Activated T-cell treated with anti-CD3 and anti-CD28 coated beads, Interleukin-2, amount 50 U/mL, for 1 hour (primary cell): ENCODE measurements around the gene DLST.

Source experiments
- DNase-seq: peaks from one replicate; pipeline ENCODE4 v3.0.0-alpha.2; 2020

DLST gene

GRCh38 chr14:74881431-74882102 is at the start of gene DLST:
Gene DLST (plus strand): TSS chr14:74881916. CDS start chr14:74881954, 38 bp downstream.
- DNase-seq, result peak; percentile 91

DNA sequence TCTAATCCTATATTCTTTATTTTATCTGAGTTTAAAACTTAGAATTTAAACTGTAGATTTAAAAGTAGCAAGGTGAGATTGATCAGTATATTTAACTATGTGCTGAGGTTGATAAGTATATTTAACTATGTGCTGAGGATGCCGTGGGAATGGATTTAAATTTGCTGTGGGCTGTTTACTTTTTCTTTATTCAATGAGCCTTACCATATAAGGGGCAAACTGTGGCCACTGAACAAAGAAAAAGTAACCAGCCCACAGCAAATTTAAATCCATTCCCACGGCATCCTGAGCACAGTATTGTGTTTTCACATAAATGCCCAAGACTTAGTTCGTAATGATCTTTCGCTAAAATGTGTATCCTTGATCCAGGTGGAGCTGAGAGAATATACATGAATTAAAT is 48.9 kb upstream of the DLST start:
- no peak for DNase-seq

GRCh38 chr14:74834692-74835392 is 46.9 kb upstream of the DLST start:
- no peak for DNase-seq

DNA sequence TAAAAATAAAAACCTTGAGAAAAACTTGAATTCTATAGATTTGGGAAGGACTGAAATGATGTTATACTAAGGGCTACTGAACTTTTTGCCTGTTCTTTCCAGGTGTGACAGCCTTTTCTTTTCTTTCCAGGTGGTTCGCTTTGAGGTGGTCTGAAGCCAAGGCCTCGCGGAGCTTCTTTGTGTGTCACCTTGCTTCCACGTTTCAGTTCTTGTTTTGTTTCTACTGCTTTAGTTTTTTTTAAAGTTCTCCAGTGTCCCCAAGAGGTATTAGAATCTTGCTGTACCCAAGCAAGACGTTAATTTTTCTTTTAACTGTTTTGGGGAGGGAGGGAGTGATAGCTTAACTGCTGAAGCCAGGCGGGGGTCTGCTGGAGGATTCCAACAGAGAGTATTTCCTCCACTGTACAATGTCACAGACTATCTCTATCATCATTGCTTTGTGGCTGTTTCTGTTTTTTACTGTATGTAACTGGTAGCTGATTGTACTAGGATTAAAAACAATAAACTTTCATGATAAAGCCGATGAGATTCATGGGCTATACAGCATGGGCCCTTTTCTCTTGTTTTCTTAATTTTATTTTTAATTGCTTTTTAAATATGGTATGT is 46.0 kb upstream of the DLST start:
- DNase-seq, result no peak

- DNase-seq, result no peak
Measured at GRCh38 chr14:74836251-74836960, 45.3 kb upstream of the DLST start.

- DNase-seq, result no peak
Measured at GRCh38 chr14:74838166-74838565, 43.5 kb upstream of the DLST start.

DNA sequence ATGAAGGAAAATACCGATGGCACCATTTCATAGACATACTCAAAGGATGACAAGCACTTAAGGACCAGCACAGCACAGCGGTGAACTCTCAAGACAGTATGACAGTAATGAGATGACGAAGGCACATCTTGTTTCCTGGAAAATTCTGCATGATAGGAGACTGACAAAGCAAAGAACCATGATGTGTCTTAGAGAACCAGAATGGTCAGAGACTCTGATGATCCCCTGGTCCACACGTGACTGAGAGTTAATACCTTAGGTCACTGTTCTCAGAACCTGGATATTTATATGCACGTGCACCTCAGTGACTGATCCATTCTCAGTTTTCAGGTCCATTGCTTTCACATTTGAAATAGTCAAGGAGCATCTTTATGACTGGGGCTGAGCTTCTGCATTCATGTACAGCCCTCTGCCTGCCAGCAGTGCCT is 41.1 kb upstream of the DLST start:
- DNase-seq, result no peak

- no peak for DNase-seq
Measured at GRCh38 chr14:74841230-74842207, 40.2 kb upstream of the DLST start.

- DNase-seq, result no peak
Measured at GRCh38 chr14:74843653-74844052, 38.1 kb upstream of the DLST start.

GRCh38 chr14:74846168-74846567 is 35.5 kb upstream of the DLST start:
- DNase-seq, result no peak

- DNase-seq, result no peak
Measured at GRCh38 chr14:74846968-74847665, 34.6 kb upstream of the DLST start.

DNA sequence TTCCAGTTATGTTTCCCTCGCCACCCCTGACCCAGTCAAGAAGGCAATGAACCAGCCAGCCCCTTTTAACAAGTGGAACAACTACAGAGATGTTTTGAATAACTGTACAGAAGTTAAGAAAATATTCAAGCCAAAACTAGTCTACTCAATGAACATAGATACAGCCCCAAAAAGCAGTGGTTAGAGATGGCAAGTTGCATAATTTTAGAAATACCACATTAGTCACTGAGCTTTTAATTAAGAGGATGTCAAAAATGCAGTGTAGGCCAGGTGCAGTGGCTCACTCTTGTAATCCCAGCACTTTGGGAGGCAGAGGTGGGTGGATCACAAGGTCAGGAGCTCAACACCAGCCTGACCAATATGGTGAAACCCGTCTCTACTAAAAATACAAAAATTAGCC is 32.9 kb upstream of the DLST start:
- no peak for DNase-seq

DNA sequence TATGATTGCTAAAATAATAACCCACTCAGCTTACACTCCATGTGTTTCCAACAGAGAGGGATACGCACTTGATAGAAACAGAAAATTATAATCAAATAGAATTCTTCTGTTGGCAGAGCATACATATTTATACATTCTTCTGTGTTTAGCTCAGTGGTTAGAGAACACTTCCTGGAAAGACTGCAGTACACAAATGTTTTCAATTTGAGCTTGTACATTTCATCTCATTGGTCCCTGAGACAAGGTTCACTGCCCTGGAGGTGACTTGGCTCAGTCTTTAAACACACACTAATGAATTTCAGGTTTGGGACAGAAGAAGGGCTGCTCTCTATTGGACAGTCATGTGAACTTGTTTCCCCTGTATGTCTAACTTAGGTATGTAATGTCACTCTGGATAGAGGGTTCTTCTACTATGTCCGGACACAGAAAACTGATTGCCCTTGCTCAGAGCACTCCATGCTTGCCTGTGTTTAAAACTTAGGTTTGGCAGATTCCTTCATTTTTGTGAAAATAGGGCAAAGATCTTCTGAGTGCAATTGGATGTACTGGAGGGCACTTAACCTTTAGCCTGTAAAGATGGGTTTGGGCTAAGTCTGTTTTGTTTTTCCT is 28.7 kb upstream of the DLST start:
- DNase-seq, result no peak

GRCh38 chr14:74853581-74853980 is 28.1 kb upstream of the DLST start:
- DNase-seq, result no peak

GRCh38 chr14:74855021-74855420 is 26.7 kb upstream of the DLST start:
- DNase-seq, result no peak

GRCh38 chr14:74855945-74856344 is 25.8 kb upstream of the DLST start:
- DNase-seq, result no peak

DNA sequence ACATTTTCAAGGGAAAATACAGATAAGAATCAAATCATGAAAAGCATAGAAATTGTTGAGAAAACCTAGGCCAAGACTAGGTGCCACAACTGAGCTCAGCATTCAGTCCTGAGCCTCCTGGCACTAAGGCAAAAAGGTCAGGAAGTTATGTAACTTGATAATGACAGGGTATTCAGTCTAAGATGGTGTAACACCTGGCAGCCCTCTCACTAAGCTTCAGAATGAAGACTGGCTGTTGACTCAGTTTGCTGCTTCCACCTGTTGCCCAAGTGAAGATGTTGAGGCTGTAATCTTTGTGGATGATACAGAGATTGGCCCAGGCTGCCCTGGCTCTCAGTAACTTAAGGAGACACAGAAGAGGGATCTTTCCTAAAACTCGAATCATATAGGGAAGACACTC is 25.4 kb upstream of the DLST start:
- no peak for DNase-seq

DNA sequence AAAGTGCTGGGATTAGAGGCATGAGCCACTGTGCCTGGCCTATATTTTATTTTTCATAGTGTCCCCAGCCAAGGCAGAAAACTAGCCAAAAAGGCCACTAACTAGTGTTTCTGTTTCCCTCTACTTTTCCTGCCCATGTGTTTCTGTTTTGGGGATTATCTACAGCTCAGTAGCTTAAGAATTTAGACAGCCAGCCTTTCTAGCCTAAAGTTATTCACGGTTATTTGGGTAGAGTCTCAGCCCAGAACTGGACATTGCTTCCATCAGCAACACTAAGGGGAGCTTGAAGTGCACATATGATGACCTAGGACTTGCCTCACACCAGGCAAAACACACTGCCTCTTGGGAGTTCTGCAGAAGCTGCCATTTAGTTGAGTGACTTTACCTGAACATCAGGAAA is 23.7 kb upstream of the DLST start:
- DNase-seq, result no peak

- no peak for DNase-seq
Measured at GRCh38 chr14:74859757-74860552, 21.8 kb upstream of the DLST start.
